Measurements from ENCODE around the gene PLAAT2. TPM values are rescaled to one million over a fixed set of nuclear protein-coding genes. Genes with fewer than 3 reads are reported as not detected.

Gene PLAAT2
- 10 to 100 TPM in 1 of 6 donors, 1 to 10 TPM in 5; 1.9 to 10.5 (median 5.5) TPM for total RNA-seq

DNA sequence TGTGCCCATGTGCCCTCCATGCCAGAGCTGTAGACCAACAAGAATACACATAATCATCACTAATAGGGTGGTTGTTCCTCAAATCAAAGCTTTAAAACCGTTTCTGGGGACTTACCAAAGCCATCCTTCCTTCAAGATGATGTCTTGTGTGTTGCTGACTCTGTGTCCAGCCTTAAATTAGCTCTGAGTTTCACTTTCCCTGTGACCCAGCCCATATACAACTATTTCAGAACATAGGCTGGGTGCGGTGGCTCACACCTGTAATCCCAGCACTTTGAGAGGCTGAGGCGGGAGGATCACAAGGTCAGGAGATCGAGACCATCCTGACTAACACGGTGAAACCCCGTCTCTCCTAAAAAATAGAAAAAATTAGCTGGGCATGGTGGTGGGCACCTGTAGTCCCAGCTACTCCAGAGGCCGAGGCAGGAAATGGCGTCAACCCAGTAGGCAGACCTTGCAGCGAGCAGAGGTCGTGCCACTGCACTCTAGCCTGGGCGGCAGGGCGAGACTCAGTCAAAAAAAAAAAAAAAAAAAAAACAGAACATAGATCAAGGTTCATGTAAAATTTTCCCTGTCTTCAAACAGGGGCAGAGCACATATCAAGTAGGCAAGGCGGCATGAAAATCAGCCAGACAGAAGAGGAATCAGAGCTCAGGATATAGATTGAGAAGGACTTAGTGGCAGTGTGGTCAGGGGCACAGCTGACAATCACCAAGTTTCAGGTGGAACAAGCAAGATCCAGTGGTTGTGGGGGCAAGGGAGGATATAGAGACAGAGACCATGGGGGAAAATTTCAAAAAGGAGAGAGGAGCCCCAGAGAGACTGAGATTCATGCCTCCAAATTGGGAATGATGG, at the start of gene PLAAT2:
Gene PLAAT2, minus strand, starts transcription at position 179 of the 855 bp plus-strand sequence. Its CDS starts 55 bp downstream, at position 124.
- Histone ChIP-seq H3K4me3 (no peak within 1 kb of the TSS), H3K27me3 (no peaks in the 10 kb centered on the region), H3K27ac (peak within 1 kb of the TSS; percentile 42 to 82 (median 68)), H3K4me1 (peaks cover 11 to 41% (median 26%) of the 10 kb centered on the region in 4 donors), H3K9me3 (no peaks in the 10 kb centered on the region), H3K36me3 (no peaks in the 10 kb centered on the region)
- DNase-seq (no peak), ATAC-seq (ENCODE audit: low FRiP score in 2 of 2) (no peak)
- WGBS, 2 donors = 94 to 95% methylated on average over 13 of the region's 13 CpGs
- no peak for TF ChIP-seq EP300 (IDR thresholded peaks at IDR 0.05)
- TF ChIP-seq, protein P1, sequence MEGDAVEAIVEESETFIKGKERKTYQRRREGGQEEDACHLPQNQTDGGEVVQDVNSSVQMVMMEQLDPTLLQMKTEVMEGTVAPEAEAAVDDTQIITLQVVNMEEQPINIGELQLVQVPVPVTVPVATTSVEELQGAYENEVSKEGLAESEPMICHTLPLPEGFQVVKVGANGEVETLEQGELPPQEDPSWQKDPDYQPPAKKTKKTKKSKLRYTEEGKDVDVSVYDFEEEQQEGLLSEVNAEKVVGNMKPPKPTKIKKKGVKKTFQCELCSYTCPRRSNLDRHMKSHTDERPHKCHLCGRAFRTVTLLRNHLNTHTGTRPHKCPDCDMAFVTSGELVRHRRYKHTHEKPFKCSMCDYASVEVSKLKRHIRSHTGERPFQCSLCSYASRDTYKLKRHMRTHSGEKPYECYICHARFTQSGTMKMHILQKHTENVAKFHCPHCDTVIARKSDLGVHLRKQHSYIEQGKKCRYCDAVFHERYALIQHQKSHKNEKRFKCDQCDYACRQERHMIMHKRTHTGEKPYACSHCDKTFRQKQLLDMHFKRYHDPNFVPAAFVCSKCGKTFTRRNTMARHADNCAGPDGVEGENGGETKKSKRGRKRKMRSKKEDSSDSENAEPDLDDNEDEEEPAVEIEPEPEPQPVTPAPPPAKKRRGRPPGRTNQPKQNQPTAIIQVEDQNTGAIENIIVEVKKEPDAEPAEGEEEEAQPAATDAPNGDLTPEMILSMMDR (IDR thresholded peaks at IDR 0.05) = no peak
- no peak for TF ChIP-seq POLR2A (IDR thresholded peaks at IDR 0.05)
- no peak for TF ChIP-seq POLR2AphosphoS5 (IDR thresholded peaks at IDR 0.05)

DNA sequence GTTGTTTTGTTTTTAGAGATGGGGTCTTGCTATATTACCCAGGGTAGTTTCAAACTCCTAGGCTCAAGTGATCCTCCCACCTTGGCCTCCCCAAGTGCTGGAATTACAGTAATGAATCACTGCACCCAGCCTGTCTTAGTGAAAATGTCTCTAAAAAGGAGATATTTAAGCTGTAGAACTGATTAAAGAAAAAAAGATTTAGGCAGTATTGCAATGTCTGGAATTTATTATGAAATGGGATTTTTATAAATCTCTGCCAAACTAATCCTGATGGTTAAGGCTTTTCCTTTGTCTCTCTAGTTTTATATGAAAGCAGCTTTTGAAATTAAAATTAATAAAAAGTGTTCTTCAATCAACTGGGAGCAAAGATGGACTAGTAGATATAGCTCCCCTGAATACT, 49.0 kb upstream of the PLAAT2 start:
- TF ChIP-seq POLR2AphosphoS5 (IDR thresholded peaks at IDR 0.05) (no peak), EP300 (IDR thresholded peaks at IDR 0.05) (no peak), POLR2A (IDR thresholded peaks at IDR 0.05) (no peak)
- TF ChIP-seq, protein P1 (IDR thresholded peaks at IDR 0.05) = no peak
- Histone ChIP-seq H3K9me3 (no peaks in the 10 kb centered on the region), H3K27ac (peak overlapping the region in 3 of 4 donors; percentile 27 to 89 (median 88)), H3K4me3 (peak overlapping the region in 1 of 4 donors; percentile 74), H3K27me3 (no peaks in the 10 kb centered on the region), H3K4me1 (peaks cover 26 to 42% (median 35%) of the 10 kb centered on the region in 4 donors), H3K36me3 (no peaks in the 10 kb centered on the region)
- ATAC-seq (ENCODE audit: low FRiP score in 2 of 2) (no peak), DNase-seq (no peak)

DNA sequence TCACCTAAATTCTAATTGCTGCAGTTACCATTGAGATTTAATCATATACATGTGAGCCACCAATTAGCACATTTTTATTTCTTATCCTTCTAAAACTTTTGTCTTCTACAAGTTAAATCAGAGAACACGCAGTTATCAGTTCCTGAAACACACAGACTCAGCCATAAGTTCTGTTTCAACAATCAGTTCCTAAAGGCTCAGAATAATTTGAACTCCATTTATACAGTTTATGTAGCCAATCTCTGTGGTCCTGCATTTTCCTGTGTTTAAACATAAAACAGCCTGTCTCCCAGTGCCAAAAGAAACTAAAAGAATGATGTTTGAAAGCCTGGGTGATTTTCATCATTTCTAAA, 48.2 kb upstream of the PLAAT2 start:
- TF ChIP-seq POLR2AphosphoS5 (IDR thresholded peaks at IDR 0.05) (no peak), POLR2A (IDR thresholded peaks at IDR 0.05) (no peak), EP300 (IDR thresholded peaks at IDR 0.05) (no peak)
- TF ChIP-seq, protein P1 (IDR thresholded peaks at IDR 0.05) = no peak
- WGBS, 2 donors = 63 to 67% methylated on average over 1 of the region's 1 CpG
- Histone ChIP-seq H3K36me3 (no peaks in the 10 kb centered on the region), H3K4me1 (peaks cover 26 to 42% (median 35%) of the 10 kb centered on the region in 4 donors), H3K27me3 (no peaks in the 10 kb centered on the region), H3K9me3 (no peaks in the 10 kb centered on the region), H3K27ac (peak overlapping the region in 2 of 4 donors; percentile 24 to 61), H3K4me3 (no peak overlapping the region)
- DNase-seq = no peak
- ATAC-seq (ENCODE audit: low FRiP score in 2 of 2) = no peak

DNA sequence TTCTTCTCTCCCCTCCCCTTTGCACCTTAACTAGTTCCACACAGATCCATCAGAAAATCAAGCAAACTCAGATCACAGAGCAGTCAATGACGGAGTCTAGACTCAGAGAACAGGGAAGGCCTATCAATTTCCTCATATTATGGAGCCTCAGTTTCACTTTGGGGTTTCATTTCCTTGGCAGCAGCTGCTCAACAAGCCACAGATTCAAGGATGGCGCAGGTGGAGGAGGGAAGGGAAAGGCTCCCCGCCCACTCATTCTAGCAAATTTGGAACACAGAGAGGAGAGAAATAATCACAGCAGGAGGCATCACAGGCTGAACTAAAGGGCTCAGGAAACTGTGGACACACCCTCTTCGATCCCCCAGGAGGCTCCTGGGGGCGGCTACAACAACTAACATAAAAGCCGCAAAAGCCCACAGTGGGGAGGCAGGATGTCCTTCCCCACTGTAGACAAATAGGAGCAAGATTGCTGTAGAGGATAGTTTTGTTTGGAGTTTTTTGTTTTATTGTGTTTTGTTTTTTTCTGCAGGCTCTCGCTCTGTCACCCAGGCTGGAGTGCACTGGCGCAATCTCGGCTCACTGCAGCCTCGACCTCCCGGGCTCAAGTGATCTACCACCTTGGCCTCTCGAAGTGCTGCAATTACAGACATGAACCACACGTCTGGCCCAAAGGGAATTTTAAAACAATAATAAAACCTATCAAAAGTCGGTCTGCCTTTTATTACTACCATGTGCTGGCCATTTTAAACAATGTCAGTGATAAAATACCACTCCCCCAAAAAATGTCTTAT, 47.6 kb upstream of the PLAAT2 start:
- peak overlapping the region in 1 of 4 donors; percentile 2 for H3K4me3 ChIP-seq
- no peak for ATAC-seq (ENCODE audit: low FRiP score in 2 of 2)
- H3K4me1 ChIP-seq = peaks cover 26 to 42% (median 35%) of the 10 kb centered on the region in 4 donors
- peak in 1 of 2 donors; percentile 40 for DNase-seq
- H3K36me3 ChIP-seq = no peaks in the 10 kb centered on the region
- H3K27me3 ChIP-seq = no peaks in the 10 kb centered on the region
- WGBS, 2 donors = 63 to 71% methylated on average over 14 of the region's 14 CpGs
- TF ChIP-seq EP300 (IDR thresholded peaks at IDR 0.05) = no peak
- no peak for TF ChIP-seq POLR2AphosphoS5 (IDR thresholded peaks at IDR 0.05)
- TF ChIP-seq, protein P1 (IDR thresholded peaks at IDR 0.05) = peak in 2 of 6 experiments; percentile 14 to 29
- TF ChIP-seq POLR2A (IDR thresholded peaks at IDR 0.05) = no peak
- H3K27ac ChIP-seq = peak overlapping the region in 2 of 4 donors; percentile 38 to 61
- no peaks in the 10 kb centered on the region for H3K9me3 ChIP-seq

Measured in upper lobe of left lung (tissue), 6 donors.